NK-92 (cell line): ENCODE data around the gene OR2T35.

Experiments
- DNase-seq: peaks from one replicate; lab custom pipeline; 2025; ENCODE audit not compliant: unreplicated experiment; lab: John Stamatoyannopoulos, UW

Gene OR2T35

GRCh38 chr1:248627971-248628844 lies 16.9 kb downstream of the OR2T35 start:
- DNase-seq = no peak

- DNase-seq = no peak
These were observed 19.1 kb downstream of the OR2T35 start for GRCh38 chr1:248625971-248626370.

GRCh38 chr1:248625166-248625565 lies 19.9 kb downstream of the OR2T35 start:
- no peak for DNase-seq

- DNase-seq = no peak
These were observed 22.5 kb downstream of the OR2T35 start for GRCh38 chr1:248622570-248623001.

- DNase-seq = no peak
These were observed 23.3 kb downstream of the OR2T35 start for GRCh38 chr1:248621770-248622169.

- DNase-seq = no peak
These were observed 26.2 kb downstream of the OR2T35 start for GRCh38 chr1:248618878-248619277.

GRCh38 chr1:248618119-248618518 lies 27.0 kb downstream of the OR2T35 start:
- no peak for DNase-seq

- no peak for DNase-seq
These were observed 31.3 kb downstream of the OR2T35 start for GRCh38 chr1:248613742-248614141.

- no peak for DNase-seq
These were observed 33.1 kb downstream of the OR2T35 start for GRCh38 chr1:248611883-248612414.

GRCh38 chr1:248610301-248610700 lies 34.8 kb downstream of the OR2T35 start:
- no peak for DNase-seq

GRCh38 chr1:248599396-248599795 lies 45.7 kb downstream of the OR2T35 start:
- DNase-seq = no peak

GRCh38 chr1:248597589-248597988 lies 47.5 kb downstream of the OR2T35 start, which contains the start of gene OR2T10:
OR2T10 (minus strand) TSS chr1:248597700; CDS start chr1:248593768, 3,932 bp downstream.
- no peak for DNase-seq

- DNase-seq = no peak
These were observed 48.5 kb downstream of the OR2T35 start for GRCh38 chr1:248596615-248597014.

- no peak for DNase-seq
These were observed 51.9 kb downstream of the OR2T35 start for GRCh38 chr1:248593226-248593625.

GRCh38 chr1:248592655-248593054 lies 52.4 kb downstream of the OR2T35 start:
- DNase-seq = no peak

- no peak for DNase-seq
These were observed 55.0 kb downstream of the OR2T35 start for GRCh38 chr1:248590055-248590454.

GRCh38 chr1:248589334-248589733 lies 55.7 kb downstream of the OR2T35 start:
- DNase-seq = no peak
